Measurements from ENCODE around the gene KYNU.
"Not testable (repeated sequence)": the region's sequence is repeated elsewhere in the genome, so short reads cannot be mapped to it uniquely, and the experiment has no call there.

Gene KYNU

GRCh38 chr2:142877216-142877838, at the start of gene KYNU:
Gene KYNU (plus strand): TSS chr2:142877664. CDS start chr2:142885368, 7,704 bp downstream.
- Mint-ChIP-seq H3K27me3 (no peaks in the 10 kb centered on the region), H3K27ac (no peak within 1 kb of the TSS), H3K9me3 (no peaks in the 10 kb centered on the region), H3K4me3 (no peak within 1 kb of the TSS), H3K4me1 (no peaks in the 10 kb centered on the region)
- ATAC-seq (no peak), DNase-seq (no peak)

DNA sequence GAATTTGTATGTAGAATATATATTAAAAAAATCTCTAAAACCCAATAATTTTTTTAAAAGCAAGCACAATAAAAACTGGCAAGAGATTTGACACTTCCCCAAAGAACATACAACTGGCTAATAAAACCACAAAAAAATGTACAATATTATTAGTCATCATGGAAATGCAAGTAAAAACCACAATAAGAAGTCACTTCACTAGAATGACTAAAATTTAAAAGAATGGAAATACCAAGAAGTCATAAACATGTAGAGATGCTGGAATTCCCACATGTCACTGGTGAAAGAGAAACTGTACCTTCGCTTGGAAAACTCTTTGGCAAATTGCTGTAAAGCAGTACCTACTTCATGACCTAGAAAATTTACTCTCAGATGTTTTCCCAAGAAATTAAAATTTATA, 43.4 kb upstream of the KYNU start:
- Mint-ChIP-seq H3K27ac (no peak overlapping the region), H3K4me1 (peaks cover 4% of the 10 kb centered on the region), H3K27me3 (no peaks in the 10 kb centered on the region), H3K9me3 (peaks cover 5 to 7% of the 10 kb centered on the region in 2 donors), H3K4me3 (no peak overlapping the region)
- DNase-seq = no peak
- ATAC-seq = no peak

- no peaks in the 10 kb centered on the region for H3K27me3 Mint-ChIP-seq
Measured at GRCh38 chr2:142840436-142840835, 37.0 kb upstream of the KYNU start.

DNA sequence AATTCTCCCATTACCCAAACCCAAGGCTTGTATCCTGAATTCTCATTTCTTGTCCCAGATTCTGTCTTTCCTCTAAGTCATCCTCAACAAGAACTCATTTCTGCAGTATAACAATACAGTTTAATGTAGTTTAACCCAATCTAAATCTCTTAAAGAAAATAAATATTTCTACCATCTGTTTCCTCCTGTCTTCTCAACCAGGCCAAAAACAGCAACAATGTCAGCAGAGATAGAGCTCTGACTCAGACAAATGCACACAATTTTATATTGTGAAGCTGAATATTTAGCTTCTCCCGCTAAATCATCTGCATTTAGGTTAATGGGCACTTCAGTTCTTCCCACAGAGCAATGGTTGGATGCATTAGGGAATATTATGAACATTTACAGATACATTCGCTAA, 35.7 kb upstream of the KYNU start:
- H3K27me3 Mint-ChIP-seq = no peaks in the 10 kb centered on the region
- ATAC-seq = no peak
- H3K27ac Mint-ChIP-seq = no peak overlapping the region
- H3K4me3 Mint-ChIP-seq = no peak overlapping the region
- no peaks in the 10 kb centered on the region for H3K9me3 Mint-ChIP-seq
- DNase-seq = no peak
- H3K4me1 Mint-ChIP-seq = no peaks in the 10 kb centered on the region

More at GRCh38 chr2:142840436-142840835, 37.0 kb upstream of the KYNU start:
- ATAC-seq = no peak
- Mint-ChIP-seq H3K27ac (no peak overlapping the region), H3K9me3 (no peaks in the 10 kb centered on the region), H3K4me1 (no peaks in the 10 kb centered on the region), H3K4me3 (no peak overlapping the region)
- DNase-seq = no peak

DNA sequence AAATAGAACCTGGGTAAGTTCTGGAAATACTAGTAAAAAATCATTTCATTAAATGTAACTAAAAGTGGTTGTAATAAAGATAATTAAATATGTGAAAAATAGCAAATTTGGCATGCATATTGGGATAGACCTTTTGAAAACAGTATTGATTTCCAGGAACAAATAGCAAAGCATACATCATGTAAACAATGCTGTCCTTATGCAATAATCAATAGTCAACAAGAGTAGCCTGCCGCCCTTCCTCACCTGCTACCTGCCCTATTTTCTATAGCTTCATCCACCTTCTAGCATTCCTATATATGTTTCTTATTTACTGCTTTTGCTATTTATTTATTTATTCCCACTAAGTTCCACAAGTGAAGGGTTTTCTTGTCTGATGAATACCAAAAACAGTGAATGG, 35.1 kb upstream of the KYNU start:
- Mint-ChIP-seq H3K9me3 (no peaks in the 10 kb centered on the region), H3K27ac (no peak overlapping the region), H3K4me3 (no peak overlapping the region), H3K27me3 (no peaks in the 10 kb centered on the region), H3K4me1 (no peaks in the 10 kb centered on the region)
- DNase-seq (no peak), ATAC-seq (no peak)

DNA sequence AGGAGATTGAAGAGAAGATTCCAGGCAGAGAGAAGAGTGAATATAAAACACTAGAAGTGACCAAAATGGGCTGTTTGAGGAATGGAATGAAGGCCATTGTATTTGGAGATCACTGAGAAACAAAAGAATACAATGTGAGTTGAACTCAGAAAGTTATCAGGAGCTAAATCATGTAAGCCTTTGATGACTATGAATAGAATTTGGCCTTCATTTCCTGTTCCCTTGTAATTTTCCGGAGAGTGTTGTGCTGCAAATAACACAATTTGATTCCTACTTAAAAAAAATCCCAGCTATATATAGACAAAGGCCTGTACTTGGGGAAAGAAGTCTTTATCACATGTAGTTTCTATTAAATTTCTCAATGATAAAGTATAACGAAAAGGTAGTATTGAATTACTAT, 33.7 kb upstream of the KYNU start:
- no peak for ATAC-seq
- Mint-ChIP-seq H3K27ac (no peak overlapping the region), H3K4me3 (no peak overlapping the region), H3K4me1 (no peaks in the 10 kb centered on the region), H3K27me3 (no peaks in the 10 kb centered on the region), H3K9me3 (no peaks in the 10 kb centered on the region)
- no peak for DNase-seq

- ATAC-seq = no peak
- Mint-ChIP-seq H3K27ac (no peak overlapping the region), H3K4me3 (no peak overlapping the region), H3K9me3 (no peaks in the 10 kb centered on the region), H3K4me1 (no peaks in the 10 kb centered on the region), H3K27me3 (no peaks in the 10 kb centered on the region)
- DNase-seq = no peak
Measured at GRCh38 chr2:142848023-142848606, 29.3 kb upstream of the KYNU start.

GRCh38 chr2:142849820-142850219, 27.6 kb upstream of the KYNU start:
- Mint-ChIP-seq H3K9me3 (no peaks in the 10 kb centered on the region), H3K27ac (no peak overlapping the region), H3K4me1 (no peaks in the 10 kb centered on the region), H3K27me3 (no peaks in the 10 kb centered on the region), H3K4me3 (no peak overlapping the region)
- no peak for DNase-seq
- no peak for ATAC-seq

DNA sequence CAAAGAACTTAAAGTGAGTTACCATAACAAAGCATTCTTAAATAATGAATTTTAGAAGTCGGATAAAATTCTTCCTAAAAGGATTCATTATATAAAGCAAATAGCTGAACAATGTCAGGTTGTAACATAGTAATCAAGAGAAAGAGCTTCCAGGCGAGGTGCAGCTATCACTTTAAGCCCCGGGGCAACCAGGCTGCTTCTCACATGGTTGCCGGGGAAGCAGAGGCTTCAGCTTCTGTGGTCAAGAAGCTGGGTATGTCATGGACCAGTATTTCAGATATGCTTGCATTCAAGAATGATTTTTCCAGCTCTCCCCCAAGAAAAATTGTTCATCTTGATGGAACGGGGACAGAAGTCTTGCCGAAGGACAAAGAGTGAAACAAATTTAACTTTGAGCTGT, 23.6 kb upstream of the KYNU start:
- ATAC-seq (no peak), DNase-seq (no peak)
- Mint-ChIP-seq H3K4me3 (no peak overlapping the region), H3K9me3 (no peaks in the 10 kb centered on the region), H3K4me1 (no peaks in the 10 kb centered on the region), H3K27ac (no peak overlapping the region), H3K27me3 (no peaks in the 10 kb centered on the region)

DNA sequence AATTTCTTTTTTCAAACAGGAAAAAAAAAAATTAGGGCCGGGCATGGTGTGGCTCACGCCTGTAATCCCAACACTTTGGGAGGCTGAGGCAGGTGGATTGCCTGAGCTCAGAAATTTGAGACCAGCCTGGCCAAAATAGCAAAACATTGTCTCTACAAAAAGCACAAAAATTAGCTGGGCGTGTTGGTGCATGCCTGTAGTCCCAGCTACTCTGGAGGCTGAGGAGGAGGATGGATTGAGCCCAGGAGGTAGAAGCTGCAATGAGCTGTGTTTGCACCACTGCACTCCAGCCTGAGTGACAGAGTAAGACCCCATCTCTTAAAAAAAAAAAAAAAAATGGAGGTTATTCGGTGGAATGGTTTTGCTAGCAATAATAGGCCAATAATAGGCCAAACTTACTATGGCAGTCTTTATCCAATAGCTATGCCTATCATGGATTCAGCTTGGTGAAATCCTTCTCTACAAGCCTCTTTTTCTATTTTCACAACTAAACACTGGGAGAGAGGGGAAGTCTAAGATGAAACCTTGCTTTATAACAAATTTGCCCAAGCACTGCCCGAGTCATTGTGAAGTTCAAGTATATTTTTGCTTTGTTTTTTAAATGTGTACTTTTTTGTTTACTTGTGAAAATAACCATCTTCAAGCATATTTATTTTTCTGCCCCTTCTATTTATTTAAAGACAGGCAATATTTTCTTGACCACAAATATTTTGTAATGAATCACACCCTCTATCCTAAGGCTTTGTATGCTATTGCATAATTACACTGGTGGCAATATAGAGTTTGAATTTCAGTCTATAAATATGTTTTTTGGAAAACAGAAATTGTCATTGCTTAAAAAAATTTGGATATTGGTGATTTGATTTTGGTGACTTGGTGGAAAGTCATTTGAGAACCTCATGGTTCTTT, 20.0 kb upstream of the KYNU start:
- no peaks in the 10 kb centered on the region for H3K4me1 Mint-ChIP-seq
- H3K27me3 Mint-ChIP-seq = no peaks in the 10 kb centered on the region
- DNase-seq (no peak), ATAC-seq (no peak)
- H3K4me3 Mint-ChIP-seq = no peak overlapping the region
- no peak overlapping the region for H3K27ac Mint-ChIP-seq
- no peaks in the 10 kb centered on the region for H3K9me3 Mint-ChIP-seq

DNA sequence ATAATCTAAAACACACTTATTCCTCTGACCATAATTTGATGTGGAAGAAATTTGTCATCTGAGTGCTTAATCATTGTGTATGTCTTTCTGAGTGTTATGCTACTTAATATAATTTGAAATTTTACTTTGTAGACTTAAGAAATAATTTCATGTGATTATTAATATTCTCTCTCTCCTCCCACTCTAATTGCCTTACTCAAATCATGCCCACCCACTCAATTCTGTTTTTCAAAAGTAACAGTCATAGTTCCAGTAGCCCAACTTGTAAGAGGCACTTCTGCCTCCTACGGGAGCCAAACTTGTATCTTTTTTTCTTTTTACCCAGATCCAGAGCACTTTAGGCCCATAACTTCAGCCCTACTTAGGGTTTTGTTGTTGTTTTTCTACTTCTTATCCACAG, 18.5 kb upstream of the KYNU start:
- no peak overlapping the region for H3K27ac Mint-ChIP-seq
- H3K4me3 Mint-ChIP-seq = no peak overlapping the region
- ATAC-seq = no peak
- no peak for DNase-seq
- no peaks in the 10 kb centered on the region for H3K9me3 Mint-ChIP-seq
- no peaks in the 10 kb centered on the region for H3K27me3 Mint-ChIP-seq
- no peaks in the 10 kb centered on the region for H3K4me1 Mint-ChIP-seq

DNA sequence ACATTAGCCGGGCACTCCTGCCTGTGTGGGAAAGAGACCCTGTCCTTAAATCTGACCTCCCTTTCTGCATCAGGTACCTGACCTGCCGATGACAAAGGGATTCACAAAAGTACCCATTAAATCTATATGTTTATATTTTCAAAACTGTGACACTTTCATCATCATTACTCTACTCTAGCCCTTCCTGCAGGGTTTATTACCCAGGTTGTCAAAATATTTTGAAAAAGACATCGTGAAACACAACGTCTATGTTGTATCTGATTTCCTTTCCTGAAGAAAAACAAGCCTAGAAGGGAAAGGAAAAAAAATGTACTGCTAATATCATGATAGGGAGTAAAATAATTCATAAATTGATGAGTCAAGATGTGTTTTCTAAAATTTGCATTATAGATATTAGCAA, 15.2 kb upstream of the KYNU start:
- Mint-ChIP-seq H3K27ac (no peak overlapping the region), H3K27me3 (no peaks in the 10 kb centered on the region), H3K4me3 (no peak overlapping the region), H3K9me3 (no peaks in the 10 kb centered on the region), H3K4me1 (no peaks in the 10 kb centered on the region)
- ATAC-seq (no peak), DNase-seq (no peak)

DNA sequence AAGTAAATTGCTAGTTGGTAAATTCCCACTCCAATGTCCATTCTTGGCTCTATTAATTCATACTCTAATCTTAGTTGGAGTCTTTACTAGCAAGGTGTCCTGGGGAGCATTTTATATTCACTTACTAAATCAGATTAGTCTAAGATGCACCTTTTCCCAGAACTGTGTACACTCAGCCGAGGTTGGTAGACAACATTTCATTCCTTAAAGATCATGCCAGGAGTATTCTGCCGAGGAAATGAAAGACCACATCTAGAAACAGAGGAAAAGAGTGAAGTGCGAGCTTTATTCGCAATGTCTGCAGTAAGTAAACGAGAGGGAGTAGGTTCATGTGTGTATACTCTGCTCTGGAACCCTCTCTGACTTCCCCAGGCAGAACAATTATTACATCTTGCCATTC, 14.6 kb upstream of the KYNU start:
- DNase-seq (no peak), ATAC-seq (no peak)
- Mint-ChIP-seq H3K4me3 (no peak overlapping the region), H3K9me3 (no peaks in the 10 kb centered on the region), H3K27me3 (no peaks in the 10 kb centered on the region), H3K4me1 (no peaks in the 10 kb centered on the region), H3K27ac (no peak overlapping the region)

- no peaks in the 10 kb centered on the region for H3K9me3 Mint-ChIP-seq
- ATAC-seq (no peak), DNase-seq (no peak)
- H3K27ac Mint-ChIP-seq = no peak overlapping the region
- no peak overlapping the region for H3K4me3 Mint-ChIP-seq
- H3K4me1 Mint-ChIP-seq = no peaks in the 10 kb centered on the region
- H3K27me3 Mint-ChIP-seq = no peaks in the 10 kb centered on the region
Measured at GRCh38 chr2:142863485-142863961, 13.9 kb upstream of the KYNU start.

- not testable (repeated sequence) for H3K27ac Mint-ChIP-seq, H3K4me1 Mint-ChIP-seq, H3K27me3 Mint-ChIP-seq, ATAC-seq, H3K4me3 Mint-ChIP-seq, H3K9me3 Mint-ChIP-seq, DNase-seq
Measured at GRCh38 chr2:142864605-142865004, 12.9 kb upstream of the KYNU start.

- Mint-ChIP-seq H3K9me3 (no peaks in the 10 kb centered on the region), H3K27ac (no peak overlapping the region), H3K4me3 (no peak overlapping the region), H3K4me1 (no peaks in the 10 kb centered on the region), H3K27me3 (no peaks in the 10 kb centered on the region)
- DNase-seq (no peak), ATAC-seq (no peak)
Measured at GRCh38 chr2:142865924-142866323, 11.5 kb upstream of the KYNU start.

Measured in stimulated activated naive CD8-positive, alpha-beta T cell treated with anti-CD3 and anti-CD28 coated beads, Interleukin-15, amount 100 ng/mL, for 72 hours (primary cell).